CD4-positive, alpha-beta T cell treated with Interleukin-17A for 4 hours (primary cell): Measurements from ENCODE around the gene ZCCHC2.

Experiments
- DNase-seq: peaks from one replicate; pipeline ENCODE4 v3.0.0-alpha.2; 2020; ENCODE audit warnings: mixed read lengths

ZCCHC2 gene

DNA sequence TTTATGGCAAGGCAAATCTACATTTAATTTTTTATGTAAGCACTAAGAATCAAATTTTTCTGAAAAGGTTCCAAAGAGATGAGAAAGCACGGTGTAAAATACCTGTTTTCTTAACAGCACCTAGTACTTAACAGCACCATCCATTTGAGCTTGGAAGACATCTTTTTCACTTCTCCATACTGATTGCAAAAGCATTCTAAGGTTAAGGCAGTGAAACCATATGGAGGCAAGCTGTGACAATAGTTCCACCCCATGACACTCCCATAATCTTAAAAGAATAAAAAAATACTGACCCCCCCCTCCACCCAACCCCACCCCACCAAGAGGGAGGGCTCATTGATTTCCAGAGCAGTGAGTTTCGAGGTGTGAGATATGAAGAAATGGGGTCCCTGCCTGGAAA lies 60.6 kb downstream of the ZCCHC2 start:
- no peak for DNase-seq

DNA sequence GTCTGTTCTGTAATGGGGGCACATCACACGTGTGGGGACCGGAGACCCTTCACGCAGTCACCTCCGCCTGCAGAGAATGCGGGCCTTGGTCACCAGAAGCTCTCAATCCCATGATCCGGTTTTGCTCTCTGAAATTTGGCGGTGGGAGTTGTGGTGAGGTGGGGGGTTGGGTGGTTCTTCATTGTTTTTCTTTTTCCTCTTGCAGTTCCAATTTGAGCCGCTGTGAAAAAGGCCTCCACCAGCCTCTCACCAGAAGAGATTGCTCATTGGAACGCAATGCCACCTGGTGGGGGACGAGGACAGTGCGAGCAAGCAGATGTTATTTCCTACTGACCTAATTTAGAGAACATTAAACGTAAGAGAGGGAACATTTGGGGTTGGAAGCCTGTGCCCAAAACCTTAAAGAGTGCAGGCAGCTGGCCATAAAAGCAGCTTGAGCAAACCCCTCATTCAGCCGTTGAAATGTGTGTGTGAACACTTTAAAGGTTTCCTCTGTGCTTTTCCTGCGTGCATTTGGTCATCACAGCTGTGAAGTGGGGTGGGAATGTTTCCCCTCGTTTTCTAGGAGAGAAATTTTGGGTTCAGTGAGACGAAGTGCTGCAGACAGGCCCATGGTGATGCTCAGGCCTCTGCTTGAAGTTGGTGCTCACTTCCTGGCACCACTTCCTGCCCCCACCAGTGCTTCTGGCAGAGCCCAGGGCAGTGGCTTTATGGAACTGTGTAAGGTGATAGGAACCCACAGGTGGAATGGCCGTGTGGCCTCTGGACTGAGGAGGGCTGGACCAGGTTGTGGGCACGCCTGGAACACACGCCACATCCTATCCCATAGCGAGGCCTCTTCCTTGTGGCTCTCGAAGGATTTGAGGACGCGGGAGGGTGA lies 61.7 kb downstream of the ZCCHC2 start:
- peak; percentile 86 for DNase-seq

DNA sequence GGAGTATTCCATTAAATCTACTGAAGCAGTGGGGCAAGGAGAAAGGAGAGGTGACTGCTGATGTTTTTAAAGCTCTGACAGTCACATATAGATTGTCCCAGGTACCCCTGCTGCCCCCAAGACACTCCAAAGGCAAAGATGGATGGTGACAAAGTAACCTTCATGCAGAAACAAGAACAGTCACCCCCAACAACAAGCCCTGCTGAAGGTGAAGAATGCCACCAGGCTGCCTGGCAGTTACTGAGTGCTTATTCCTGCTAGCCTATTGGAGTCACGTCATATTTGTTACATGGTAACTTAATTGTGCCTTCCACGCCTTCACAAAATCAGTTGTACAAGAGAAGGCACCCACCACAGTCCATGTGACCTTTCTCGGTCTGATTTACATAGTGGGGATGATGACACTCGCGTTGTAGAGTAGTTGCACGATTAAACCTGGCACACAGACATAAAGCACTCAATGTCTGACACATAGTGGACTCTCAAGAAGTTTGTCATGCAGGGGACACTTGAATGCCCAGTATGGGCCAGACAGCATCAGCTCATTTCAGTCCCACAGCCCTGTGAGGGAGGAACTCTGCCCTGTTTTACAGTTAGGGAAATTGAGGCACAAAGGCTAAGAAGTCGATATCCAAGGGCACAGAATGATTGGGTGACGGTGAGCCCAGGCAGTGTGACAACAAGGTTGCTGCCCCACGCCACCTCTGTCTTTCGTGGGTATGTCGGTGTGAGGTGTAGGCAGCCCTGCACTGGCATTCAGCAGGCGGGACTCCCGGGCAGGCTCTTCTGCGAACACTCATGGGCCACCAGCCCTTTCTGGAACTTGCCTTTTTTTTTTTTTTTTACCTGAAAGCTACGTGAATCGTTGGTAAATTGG lies 62.7 kb downstream of the ZCCHC2 start:
- DNase-seq = peak; percentile 18

DNA sequence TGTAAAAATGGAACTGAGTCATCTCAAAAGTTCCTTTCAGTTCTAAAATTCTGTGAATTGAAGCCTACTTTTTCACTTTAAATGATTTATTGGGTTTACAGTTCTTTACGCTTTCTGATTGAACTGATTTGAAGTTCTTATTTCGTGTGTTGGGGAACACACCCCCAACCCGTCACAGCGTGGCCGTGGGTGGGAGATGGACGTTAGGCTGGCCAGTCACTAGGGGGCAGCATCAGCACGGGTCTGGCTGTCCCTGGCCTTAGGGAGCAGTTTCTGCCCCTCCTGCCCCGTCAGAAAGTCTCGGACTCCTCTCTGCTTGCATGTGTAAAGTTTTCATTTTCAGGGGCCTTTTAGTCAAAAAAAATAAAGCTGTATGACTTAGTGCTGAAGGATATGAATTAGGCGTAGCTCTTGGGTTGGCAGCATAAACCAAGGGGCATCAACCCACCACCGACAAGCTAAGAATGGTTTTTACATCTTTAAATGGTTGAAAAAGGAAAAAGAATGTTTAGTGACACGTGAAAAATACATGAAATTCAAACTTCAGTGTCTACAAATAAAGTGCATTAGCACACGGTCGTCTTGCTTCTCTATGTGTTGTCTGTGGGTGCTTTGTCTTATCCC lies 63.4 kb downstream of the ZCCHC2 start:
- peak; percentile 63 for DNase-seq

DNA sequence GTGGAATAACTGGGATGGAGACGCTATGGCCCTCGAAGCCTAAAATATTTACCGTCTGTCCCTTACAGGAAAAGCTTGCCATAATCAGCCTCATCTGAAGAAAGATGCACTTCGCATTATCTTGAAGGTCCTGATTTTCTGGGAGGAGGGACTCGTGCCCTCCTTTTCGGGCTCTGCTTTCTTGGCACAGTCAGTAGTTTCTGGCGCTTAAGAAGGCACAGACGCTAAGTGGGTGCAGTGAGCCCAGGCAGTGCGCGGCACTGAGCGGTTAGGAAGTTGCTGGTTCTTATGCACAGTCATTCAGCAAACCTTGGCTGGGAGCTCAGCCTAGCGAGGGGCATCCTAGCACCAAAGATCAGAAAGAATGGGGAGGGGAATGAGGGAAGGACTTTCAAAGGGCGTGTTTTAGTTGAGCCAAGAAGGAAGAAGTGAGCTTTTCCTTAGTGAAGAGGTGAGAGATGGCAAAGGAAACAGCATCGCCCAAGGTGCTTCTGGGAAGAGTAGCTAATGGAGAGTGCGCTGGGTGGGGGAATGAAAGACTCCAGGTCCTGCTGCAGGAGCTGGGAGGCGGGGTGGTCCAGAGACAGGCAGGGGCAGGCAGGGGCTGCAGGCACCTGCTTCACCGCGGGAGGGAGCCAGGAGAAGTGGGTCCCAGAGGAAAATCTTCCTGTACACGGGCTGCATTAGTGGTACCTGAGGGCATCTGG lies 64.1 kb downstream of the ZCCHC2 start:
- no peak for DNase-seq

DNA sequence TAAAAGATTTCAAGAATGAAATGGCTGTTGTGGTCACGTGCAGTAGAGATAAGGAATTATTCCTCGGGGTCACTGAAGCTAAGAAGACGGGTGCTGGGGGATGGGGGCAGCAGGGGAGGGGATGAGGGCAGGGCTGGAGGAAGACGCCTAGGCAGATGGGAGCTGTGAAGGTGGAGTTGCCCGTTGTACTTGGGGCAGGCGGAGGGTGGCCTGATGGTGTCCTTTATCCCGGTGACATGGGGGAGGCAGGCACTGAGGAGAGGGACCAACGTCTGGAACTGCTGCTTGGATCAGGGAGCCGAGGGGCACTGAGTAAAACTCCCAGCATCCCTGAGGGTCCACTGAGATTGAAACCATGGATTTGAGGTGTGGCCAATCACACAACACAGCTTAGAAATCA lies 64.9 kb downstream of the ZCCHC2 start:
- no peak for DNase-seq

DNA sequence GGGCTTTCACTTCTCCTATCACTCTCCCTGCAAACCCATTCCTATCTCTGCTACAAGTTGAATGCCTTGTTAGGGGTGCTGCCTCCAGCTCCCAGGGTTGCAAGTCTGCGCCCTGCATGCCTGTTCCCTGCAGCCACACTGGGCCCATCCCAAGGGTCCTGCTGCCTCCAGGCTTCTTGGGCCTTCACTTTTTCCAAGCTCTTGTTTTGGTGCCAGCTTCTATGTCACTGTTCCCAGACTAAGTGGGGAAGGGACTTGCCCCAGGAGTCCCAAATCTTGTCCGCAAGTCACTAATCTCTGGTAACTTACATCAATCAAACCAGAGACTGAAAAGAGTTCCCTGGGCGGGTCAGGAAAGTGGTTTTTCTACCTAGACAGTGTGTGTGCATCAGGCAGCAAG lies 65.4 kb downstream of the ZCCHC2 start:
- DNase-seq = no peak

DNA sequence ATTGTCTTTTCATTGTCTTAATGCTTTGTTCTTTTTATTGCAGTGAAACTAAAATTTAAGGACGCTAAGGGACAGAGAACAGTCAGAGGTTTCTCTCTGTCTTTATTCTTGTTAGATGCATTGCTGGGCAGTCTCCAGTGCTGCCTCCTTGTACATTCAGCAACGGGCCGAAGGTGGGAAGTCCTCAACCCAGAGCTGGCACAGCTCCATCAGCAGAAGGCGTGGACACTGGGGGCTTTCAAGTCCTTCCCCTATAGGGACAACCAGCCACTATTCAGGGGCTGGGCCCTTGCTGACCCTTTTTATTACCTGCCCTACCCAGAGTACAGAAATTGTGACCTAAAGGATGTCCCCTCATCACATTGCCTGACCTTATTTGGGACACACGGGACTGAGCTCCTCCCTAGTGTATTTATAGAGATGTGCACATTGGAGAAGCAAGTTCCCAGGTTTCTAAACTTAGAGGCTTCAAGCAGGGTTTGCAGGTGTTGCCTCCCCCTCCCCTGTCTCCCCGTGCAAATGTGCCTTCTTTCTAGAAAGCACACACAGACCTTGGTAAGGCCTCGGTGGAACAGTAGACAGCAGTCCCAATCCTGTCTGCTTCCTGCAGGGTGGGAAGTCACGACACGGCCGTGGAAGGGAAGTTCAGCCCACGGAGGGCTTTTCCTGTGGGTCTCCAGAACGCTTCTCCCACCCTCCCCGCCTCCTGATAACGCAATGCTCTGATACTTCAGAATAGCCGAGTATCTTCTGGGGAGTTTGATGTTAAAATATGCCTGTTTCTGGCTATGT lies 68.2 kb downstream of the ZCCHC2 start:
- DNase-seq = no peak

DNA sequence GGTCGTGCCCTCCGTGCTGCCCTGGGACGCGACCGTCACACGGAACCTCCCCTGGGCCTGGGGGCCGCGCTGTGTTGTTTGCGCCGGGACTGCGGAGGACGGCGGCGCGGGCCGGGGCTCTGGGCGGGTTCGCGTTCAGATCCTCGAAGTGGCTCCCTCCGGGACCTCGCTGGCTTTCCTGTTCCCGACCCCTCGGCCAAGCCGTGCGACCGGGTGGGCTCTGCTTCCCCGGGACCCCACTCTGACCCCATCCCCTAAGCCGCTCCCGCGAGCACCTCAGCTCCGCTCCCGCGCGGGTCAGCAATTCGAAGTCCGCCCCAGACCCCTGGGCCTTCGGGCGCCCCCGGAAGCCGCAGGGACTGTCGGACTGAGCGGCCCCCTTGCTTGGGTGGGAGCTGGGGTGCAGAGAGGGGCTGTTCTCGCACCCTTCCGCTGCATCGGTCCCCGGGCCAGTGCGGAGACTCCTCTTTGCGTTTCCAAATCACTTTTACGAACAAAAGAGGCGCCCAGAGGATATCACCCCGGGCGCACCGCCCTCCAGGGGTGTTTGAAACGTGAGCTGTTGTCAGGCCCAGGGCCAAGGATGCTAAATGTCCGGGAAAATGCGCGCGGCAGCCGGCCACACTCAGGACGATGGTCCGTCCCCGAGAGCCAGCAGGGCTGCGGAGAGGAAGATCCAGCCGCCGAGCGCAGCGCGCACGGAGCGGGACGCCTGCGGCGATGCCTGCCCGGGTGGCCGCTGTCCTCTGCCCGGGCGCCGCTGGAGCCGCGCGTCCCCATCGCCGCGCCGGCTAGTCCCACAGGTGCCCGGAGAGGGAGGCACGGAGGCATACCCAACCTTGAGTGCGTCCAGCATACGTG lies 73.5 kb downstream of the ZCCHC2 start:
- no peak for DNase-seq

DNA sequence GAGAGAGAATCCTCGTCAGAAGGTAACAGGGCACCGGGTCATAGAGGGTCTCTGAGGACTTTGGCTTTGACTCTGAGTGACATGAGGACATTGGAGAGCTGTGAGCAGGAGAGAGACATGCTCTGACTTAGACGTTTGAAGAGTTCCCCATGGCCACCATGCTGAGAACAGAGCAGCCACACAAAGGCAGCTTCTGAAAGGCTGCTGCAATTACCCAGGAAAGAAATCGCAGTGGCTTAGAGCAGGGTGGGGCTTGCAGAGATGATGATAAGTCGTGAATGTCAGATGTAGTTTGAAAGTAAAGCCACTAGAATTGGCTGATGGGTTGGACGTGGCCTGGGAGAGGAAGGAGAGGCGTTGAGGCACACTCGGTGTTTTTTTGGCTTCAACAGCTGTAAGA lies 79.0 kb downstream of the ZCCHC2 start:
- DNase-seq = no peak

DNA sequence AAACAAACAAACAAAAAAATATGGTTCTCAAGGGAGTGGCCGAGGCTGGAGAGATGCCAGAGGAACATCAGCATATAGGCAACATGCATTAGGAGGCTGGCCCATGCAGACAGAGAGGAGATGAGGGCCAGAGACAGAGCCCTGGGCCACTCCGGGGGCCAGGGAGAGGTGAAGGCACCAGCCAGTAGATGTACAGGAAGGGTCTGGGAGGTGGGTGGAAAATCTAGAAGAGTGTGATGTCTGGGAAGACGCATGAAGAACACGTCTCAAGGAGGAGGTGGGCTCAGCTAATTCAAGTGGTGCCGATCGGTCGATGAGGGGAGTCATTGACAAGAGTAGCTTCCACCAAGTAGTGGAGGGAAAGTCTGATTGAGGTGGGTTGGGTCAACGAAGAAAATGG lies 79.9 kb downstream of the ZCCHC2 start:
- no peak for DNase-seq

DNA sequence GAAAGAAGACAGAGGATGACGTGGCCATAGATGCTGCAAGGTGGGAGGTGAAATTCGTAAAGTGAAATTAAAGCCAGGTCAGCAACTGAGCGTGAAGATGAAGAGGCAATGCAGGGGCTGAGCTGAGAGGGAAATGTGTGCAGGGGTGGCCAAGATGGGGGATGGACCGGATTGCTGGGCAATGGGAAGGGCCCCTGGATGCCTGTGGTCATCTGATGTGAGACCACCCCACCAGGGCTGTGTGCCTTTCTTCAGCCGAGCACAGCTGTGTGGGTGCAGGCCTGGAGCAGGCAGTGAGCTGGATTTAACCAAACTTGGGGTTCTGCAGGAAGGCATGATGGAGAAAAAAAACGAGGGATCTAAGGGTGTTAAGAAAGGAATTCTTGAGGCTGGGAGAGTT lies 80.4 kb downstream of the ZCCHC2 start:
- no peak for DNase-seq

DNA sequence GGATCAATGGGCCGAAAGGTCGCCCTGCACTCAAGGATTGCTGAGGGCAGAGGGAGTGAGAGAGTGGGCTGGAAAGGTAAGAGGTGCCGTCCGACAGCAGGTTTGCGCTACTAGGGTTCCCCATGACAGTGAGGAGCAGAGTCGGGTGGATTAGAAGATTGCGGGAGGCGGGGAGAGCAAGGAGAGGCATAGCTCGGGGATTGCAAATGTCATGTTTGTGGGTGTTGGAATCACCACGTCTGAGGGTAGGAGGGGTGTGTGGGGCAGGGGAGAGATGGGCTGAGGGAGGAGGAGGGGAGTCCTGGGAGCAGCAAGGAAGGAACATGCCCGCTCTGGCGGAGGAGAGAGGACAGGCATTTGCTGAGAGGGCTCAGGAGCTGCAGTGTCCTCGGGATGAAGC lies 81.2 kb downstream of the ZCCHC2 start:
- no peak for DNase-seq

DNA sequence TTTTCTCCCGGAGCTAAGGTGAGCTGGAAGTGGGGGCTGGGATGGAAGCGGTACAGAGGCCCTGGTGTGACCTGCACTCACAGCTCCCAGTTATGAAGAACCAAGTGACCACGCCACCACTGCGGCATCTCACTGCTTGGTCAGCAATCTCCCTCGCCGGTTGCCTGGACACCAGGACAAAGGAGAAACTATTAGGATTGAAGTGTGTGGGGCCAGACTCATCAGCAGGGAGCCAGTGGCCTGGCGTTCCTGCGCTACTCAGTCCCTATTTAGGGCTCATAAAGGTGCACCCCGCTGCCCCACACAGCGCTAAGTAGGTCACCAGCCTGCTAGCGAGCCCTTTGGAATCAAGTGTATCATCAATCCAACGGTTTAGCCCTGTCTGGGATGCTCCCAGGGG lies 82.9 kb downstream of the ZCCHC2 start:
- no peak for DNase-seq

DNA sequence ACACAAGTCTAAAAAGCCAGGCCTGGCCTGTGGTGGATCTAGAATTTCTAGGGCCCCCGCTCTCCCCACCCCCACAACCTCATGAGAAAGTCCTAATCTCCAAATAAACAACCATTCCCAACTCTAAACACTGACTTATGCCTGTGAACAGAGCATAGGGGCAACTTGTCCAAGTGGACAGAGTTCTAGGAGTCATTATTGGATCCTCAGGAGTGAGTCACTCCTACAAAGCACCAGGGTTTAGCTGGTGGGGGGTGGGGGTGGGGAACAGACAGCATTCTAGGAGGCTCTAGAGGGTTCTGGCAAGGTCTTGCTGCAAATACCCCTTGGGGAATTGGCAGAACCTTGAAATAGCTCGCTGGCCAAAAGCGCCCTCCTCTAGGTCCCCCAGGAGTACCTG lies 83.3 kb downstream of the ZCCHC2 start:
- no peak for DNase-seq

DNA sequence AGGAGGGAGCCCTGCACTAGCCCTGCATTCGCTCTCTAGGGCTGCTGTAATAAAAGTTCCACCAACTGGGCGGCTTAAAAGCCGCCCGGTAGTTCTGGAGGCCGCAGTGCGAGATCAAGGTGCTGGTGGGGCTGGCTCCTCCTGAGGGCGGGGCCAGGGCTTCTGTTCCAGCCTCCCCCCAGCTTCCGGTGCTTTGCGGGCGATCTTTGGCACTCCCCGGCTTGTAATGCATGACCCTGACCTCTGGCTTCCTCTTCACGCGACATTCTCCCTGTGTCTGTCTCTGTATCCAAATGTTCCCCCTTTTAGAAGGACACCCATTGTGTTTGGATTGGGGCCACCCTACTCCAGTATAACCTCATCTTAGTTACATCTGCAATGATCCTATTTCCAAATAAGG lies 84.5 kb downstream of the ZCCHC2 start:
- DNase-seq = no peak

DNA sequence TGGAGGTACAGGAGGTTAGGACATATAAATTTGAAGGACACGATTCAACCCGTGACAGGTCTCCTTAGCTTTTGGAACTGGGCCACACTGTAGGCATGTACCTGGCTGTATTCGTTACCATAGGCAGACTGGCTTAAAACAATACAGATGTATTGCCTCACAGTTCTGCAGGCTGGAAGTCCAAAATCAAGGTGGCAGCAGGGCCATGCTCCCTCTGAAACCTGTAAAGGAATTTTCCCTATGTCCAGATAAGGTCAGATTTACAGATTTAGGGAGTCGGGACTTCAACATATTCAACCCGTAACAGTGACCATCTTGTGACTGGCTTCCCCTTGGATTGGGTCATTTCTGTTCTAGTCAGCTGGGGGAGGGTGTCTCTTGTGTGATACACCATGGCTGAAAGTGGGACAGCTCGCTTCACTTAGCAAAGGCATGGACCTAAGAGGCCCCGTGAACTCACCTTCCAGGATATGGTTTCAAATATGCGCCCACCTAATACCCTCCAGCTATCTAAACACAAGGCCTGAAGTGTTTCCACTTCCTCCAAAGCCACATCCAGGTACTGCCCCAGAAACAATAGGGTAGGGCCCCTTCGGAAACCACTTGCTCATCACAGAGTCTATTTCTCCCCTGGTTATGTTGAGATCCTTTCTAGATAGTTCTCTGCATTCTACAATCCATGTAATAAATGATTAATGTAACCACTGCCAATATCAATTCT lies 85.0 kb downstream of the ZCCHC2 start:
- DNase-seq = no peak

DNA sequence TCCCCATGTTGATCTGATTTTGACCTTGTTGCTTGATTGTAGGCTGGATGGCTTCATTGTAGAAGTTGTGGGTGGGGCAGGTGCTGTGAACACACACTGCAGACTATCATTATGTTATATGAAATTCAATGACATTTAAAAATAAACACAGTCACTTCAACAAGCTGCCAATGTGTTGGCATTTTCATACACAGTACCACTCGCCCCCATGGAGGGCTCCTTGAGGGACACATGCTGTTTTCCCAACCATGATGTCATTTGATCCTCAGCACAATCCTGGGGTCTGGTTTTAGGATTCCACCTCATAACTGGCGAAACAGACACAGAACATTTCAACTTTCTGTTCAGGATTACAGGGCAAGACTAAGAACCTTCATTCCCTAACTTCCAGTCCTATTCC lies 86.9 kb downstream of the ZCCHC2 start:
- DNase-seq = no peak

DNA sequence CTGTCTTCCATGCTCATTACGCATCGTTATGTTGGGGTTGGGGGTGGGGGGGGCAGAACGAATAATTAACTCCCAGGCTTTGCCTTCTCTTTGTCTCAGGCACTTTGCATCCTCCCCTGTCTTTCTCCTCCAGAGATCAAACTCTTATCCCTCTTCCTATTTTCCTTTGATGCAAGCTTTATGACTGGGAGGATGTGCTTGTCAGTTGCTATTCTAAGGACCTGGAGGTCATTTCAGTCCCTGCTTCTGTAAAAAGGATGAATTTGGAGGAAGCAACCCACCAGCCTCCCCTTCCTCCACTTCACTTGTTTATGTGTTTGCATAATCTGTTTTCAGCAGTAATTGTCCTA lies 87.5 kb downstream of the ZCCHC2 start:
- no peak for DNase-seq

DNA sequence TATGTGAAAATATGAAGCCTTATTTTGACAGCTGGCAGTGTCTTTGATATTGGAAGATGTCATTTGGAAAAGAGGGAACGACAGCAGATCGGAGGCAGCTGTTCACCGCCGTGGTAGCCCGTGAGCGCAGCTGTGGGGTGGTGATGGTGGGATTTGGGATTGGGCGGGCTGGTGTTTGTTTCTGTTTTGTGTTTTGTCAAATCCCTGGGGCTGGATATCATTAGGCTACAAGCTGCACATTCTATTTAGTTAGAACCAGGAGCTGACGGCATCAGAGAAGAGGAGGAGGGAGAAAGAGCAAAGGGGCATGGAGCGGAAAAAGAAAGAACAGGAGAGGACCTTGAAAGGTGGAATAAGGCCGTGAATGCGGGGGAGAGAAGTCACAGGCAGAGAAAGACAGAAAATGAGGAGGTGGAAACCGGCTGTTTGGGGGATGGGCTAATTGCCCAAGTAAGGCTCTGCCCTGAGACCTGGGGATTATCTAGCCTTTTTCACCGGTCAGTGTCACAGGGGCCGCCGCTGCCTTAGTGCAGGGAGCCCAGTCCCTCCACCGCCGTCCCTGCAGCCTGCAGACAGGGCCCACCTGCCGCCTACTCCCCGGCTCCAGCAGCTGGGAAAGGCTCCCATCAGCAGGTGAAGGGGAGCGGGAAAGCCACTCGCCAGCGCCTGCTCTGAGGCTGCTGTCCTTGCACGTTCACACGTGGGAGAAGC lies 88.0 kb downstream of the ZCCHC2 start:
- no peak for DNase-seq
